H9 (cell line): ENCODE results near the gene ANO2. TPM values are rescaled to one million over a fixed set of nuclear protein-coding genes. Genes with fewer than 3 reads are reported as not detected.

ENCODE experiments used
- DNase-seq: peaks from one replicate; pipeline ENCODE4 v3.0.0-alpha.2; 2017
- H2AFZ ChIP-seq: one replicate; pipeline ENCODE4 v1.6.1; 2013; ENCODE audit warnings: mild to moderate bottlenecking, low read length, control low read depth, moderate library complexity
- H2AK5ac ChIP-seq: 2 replicates; pipeline ENCODE4 v1.6.1; 2013; ENCODE audit warnings: low read length, control low read depth, mixed read lengths; ENCODE audit not compliant: insufficient read length
- H2BK120ac ChIP-seq: one replicate; pipeline ENCODE4 v1.6.1; 2013; ENCODE audit warnings: low read depth, mild to moderate bottlenecking, low read length, control low read depth, inconsistent platforms; ENCODE audit not compliant: poor library complexity, severe bottlenecking
- H2BK12ac ChIP-seq: 2 replicates; pipeline ENCODE4 v1.6.1; 2013; ENCODE audit warnings: low read length, control low read depth, mixed read lengths, low read depth; ENCODE audit not compliant: insufficient read length
- H2BK15ac ChIP-seq: 2 replicates; pipeline ENCODE4 v1.6.1; 2013; ENCODE audit warnings: low read depth, low read length, control low read depth
- H2BK20ac ChIP-seq: one replicate; pipeline ENCODE4 v1.6.1; 2013; ENCODE audit warnings: low read depth, mild to moderate bottlenecking, low read length, control low read depth, inconsistent platforms; ENCODE audit not compliant: poor library complexity, severe bottlenecking
- H2BK5ac ChIP-seq: 2 replicates; pipeline ENCODE4 v1.6.1; 2013; ENCODE audit warnings: low read length, control low read depth, mixed read lengths; ENCODE audit not compliant: insufficient read length
- H3K14ac ChIP-seq: 2 replicates; pipeline ENCODE4 v1.6.1; 2013; ENCODE audit warnings: low read length, control low read depth; ENCODE audit not compliant: insufficient read depth
- H3K18ac ChIP-seq: 2 replicates; pipeline ENCODE4 v1.6.1; 2013; ENCODE audit warnings: low read depth, mild to moderate bottlenecking, mixed read lengths, low read length, control low read depth; ENCODE audit not compliant: insufficient read length
- H3K23ac ChIP-seq: 2 replicates; pipeline ENCODE4 v1.6.1; 2013; ENCODE audit warnings: low read length, control low read depth, mixed read lengths, low read depth; ENCODE audit not compliant: insufficient read length
- H3K23me2 ChIP-seq: 2 replicates; pipeline ENCODE4 v1.6.1; 2013; ENCODE audit warnings: low read depth, mild to moderate bottlenecking, mixed read lengths, low read length, control low read depth; ENCODE audit not compliant: insufficient read length, poor library complexity, severe bottlenecking
- H3K27ac ChIP-seq: 2 replicates; pipeline ENCODE4 v1.5.1; 2013; ENCODE audit warnings: low read length, control low read depth, mixed read lengths, low read depth; ENCODE audit not compliant: insufficient read length
- H3K27me3 ChIP-seq: 2 replicates; pipeline ENCODE4 v1.6.1; 2013; ENCODE audit warnings: low read length, control low read depth, inconsistent platforms; ENCODE audit not compliant: insufficient read depth
- H3K4ac ChIP-seq: 2 replicates; pipeline ENCODE4 v1.6.1; 2013; ENCODE audit warnings: low read depth, mild to moderate bottlenecking, control low read depth, inconsistent platforms, low read length, moderate library complexity
- H3K4me1 ChIP-seq: 2 replicates; pipeline ENCODE4 v1.6.1; 2013; ENCODE audit warnings: low read length, control low read depth, inconsistent platforms; ENCODE audit not compliant: insufficient read depth
- H3K4me2 ChIP-seq: 2 replicates; pipeline ENCODE4 v1.6.1; 2013; ENCODE audit warnings: low read length, control low read depth, mixed read lengths; ENCODE audit not compliant: insufficient read length, insufficient read depth
- H3K56ac ChIP-seq: 2 replicates; pipeline ENCODE4 v1.6.1; 2013; ENCODE audit warnings: low read depth, mild to moderate bottlenecking, mixed read lengths, low read length, control low read depth; ENCODE audit not compliant: insufficient read length
- H3K79me1 ChIP-seq: 2 replicates; pipeline ENCODE4 v1.6.1; 2013; ENCODE audit warnings: low read depth, mild to moderate bottlenecking, moderate library complexity, low read length, control low read depth, inconsistent platforms; ENCODE audit not compliant: insufficient read depth, poor library complexity, severe bottlenecking
- H3K79me2 ChIP-seq: 2 replicates; pipeline ENCODE4 v1.6.1; 2013; ENCODE audit warnings: low read length, control low read depth, inconsistent platforms; ENCODE audit not compliant: insufficient read depth
- H3K9ac ChIP-seq: 2 replicates; pipeline ENCODE4 v1.6.1; 2013; ENCODE audit warnings: low read length, control low read depth, mixed read lengths; ENCODE audit not compliant: insufficient read length; ENCODE audit errors: extremely low read depth
- H3K9me3 ChIP-seq: one replicate; pipeline ENCODE4 v1.6.1; 2013; ENCODE audit warnings: low read depth, low read length, inconsistent platforms; ENCODE audit not compliant: control insufficient read depth
- H3T11ph ChIP-seq: one replicate; pipeline ENCODE4 v1.6.1; 2013; ENCODE audit warnings: mild to moderate bottlenecking, low read length, control low read depth, inconsistent platforms
- H4K20me1 ChIP-seq: one replicate; pipeline ENCODE4 v1.6.1; 2013; ENCODE audit not compliant: control insufficient read depth, insufficient read length, insufficient read depth
- H4K5ac ChIP-seq: 2 replicates; pipeline ENCODE4 v1.6.1; 2013; ENCODE audit warnings: low read depth, mild to moderate bottlenecking, mixed read lengths, low read length, control low read depth; ENCODE audit not compliant: insufficient read length
- H4K8ac ChIP-seq: replicated peaks from 2 replicates; pipeline ENCODE4 v1.6.1; 2013; ENCODE audit warnings: low read length, control low read depth, mixed read lengths, low read depth; ENCODE audit not compliant: insufficient read length
- H4K91ac ChIP-seq: 2 replicates; pipeline ENCODE4 v1.6.1; 2013; ENCODE audit warnings: low read depth, mild to moderate bottlenecking, moderate library complexity, mixed read lengths, low read length, control low read depth; ENCODE audit not compliant: insufficient read length
- H3K27ac Mint-ChIP-seq, 3 experiments: 2 replicates in 2 of 3; 3 replicates in 1 of 3; pipeline ENCODE4 v1.8.0; 2020 to 2021; ENCODE audit warnings: mixed read lengths in 3 of 3, mild to moderate bottlenecking in 1 of 3, moderate library complexity in 1 of 3
- H3K27me3 Mint-ChIP-seq: 2 replicates; pipeline ENCODE4 v1.8.0; 2021; ENCODE audit warnings: low read depth, mild to moderate bottlenecking, moderate library complexity, mixed read lengths
- H3K36me3 Mint-ChIP-seq, 3 experiments: 2 replicates in 2 of 3; 3 replicates in 1 of 3; pipeline ENCODE4 v1.8.0; 2020 to 2021; ENCODE audit warnings: low read depth in 3 of 3, mixed read lengths in 3 of 3; ENCODE audit not compliant: insufficient read depth in 1 of 3
- H3K4me1 Mint-ChIP-seq, 2 experiments: 2 replicates each; pipeline ENCODE4 v1.8.0; 2020; ENCODE audit warnings: mixed read lengths in 2 of 2
- H3K4me3 Mint-ChIP-seq, 2 experiments: 2 replicates in 1 of 2; 3 replicates in 1 of 2; pipeline ENCODE4 v1.8.0; 2020 to 2021; ENCODE audit warnings: mild to moderate bottlenecking in 2 of 2, mixed read lengths in 2 of 2, moderate library complexity in 1 of 2
- H3K9me3 Mint-ChIP-seq, 2 experiments: 2 replicates in 1 of 2; 3 replicates in 1 of 2; pipeline ENCODE4 v1.8.0; 2020; ENCODE audit warnings: mild to moderate bottlenecking in 2 of 2, mixed read lengths in 2 of 2, moderate library complexity in 1 of 2
- WGBS: extraction: QIAGEN DNeasy Blood & Tissue Kit; methylation state at CpG from one replicate; pipeline ENCODE4 v1.1.7; 2013; ENCODE audit warnings: missing lambda C conversion rate, low lambda C conversion rate, mixed read lengths; ENCODE audit not compliant: insufficient read length; ENCODE audit errors: extremely low coverage; 5-methylcytosine and 5-hydroxymethylcytosine counted together
- total RNA-seq: library from RNA; stranded (reverse); gene quantifications from 2 replicates; pipeline ENCODE4 v1.2.1, GENCODE V29; 2021
- TF ChIP-seq, protein P1 (sequence below): fragments of 200-600 bp; sonication (generic); conservative IDR thresholded peaks from 3 replicates; pipeline ENCODE4 v1.8.0; 2021; ENCODE audit warnings: antibody characterized with exemption, mild to moderate bottlenecking

ANO2 gene
- total RNA-seq, 1 experiment from 2014 or later, result 3.8 TPM

DNA sequence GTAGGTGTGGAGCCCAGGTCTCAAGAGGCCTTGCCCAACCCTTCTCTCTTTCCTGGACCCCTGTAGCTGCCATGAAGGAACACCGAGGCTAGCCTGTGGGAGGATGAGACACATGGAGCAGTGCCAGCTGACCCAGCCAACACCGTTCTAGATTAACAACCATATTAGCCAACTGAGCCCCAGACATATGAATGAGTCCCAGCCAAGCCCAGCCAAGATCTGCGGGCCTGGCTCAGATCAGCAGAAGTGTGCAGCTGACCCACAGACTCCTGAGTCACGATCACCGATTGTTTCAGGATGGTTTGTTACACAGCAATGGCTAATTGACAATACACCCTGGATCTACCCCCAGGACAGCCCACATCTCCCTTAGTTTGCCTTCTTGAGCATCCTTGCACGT lies 431.0 kb downstream of the ANO2 start:
- no peaks in the 10 kb centered on the region for H3K23me2 ChIP-seq
- Mint-ChIP-seq H3K27me3 (peaks cover 10% of the 10 kb centered on the region), H3K27ac (no peak overlapping the region), H3K4me3 (no peak overlapping the region), H3K4me1 (peaks cover 23 to 32% of the 10 kb centered on the region in 2 experiments), H3K36me3 (no peaks in the 10 kb centered on the region), H3K9me3 (no peaks in the 10 kb centered on the region; a peak in 1 of 5 replicates)
- no peak overlapping the region for H3K27ac ChIP-seq
- H2BK20ac ChIP-seq, result no peak overlapping the region
- H3K79me1 ChIP-seq, result no peaks in the 10 kb centered on the region
- no peak overlapping the region for H2BK12ac ChIP-seq
- no peaks in the 10 kb centered on the region for H3K4me1 ChIP-seq
- H3K4ac ChIP-seq, result no peak overlapping the region
- H2AK5ac ChIP-seq, result no peak overlapping the region
- TF ChIP-seq, protein P1, sequence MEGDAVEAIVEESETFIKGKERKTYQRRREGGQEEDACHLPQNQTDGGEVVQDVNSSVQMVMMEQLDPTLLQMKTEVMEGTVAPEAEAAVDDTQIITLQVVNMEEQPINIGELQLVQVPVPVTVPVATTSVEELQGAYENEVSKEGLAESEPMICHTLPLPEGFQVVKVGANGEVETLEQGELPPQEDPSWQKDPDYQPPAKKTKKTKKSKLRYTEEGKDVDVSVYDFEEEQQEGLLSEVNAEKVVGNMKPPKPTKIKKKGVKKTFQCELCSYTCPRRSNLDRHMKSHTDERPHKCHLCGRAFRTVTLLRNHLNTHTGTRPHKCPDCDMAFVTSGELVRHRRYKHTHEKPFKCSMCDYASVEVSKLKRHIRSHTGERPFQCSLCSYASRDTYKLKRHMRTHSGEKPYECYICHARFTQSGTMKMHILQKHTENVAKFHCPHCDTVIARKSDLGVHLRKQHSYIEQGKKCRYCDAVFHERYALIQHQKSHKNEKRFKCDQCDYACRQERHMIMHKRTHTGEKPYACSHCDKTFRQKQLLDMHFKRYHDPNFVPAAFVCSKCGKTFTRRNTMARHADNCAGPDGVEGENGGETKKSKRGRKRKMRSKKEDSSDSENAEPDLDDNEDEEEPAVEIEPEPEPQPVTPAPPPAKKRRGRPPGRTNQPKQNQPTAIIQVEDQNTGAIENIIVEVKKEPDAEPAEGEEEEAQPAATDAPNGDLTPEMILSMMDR, result no peak
- H2BK15ac ChIP-seq, result no peak overlapping the region
- no peaks in the 10 kb centered on the region for H3K79me2 ChIP-seq
- no peak overlapping the region for H4K8ac ChIP-seq
- peak; percentile 11 for DNase-seq
- no peak overlapping the region for H3K4me2 ChIP-seq
- no peaks in the 10 kb centered on the region for H3K9me3 ChIP-seq
- no peaks in the 10 kb centered on the region for H4K20me1 ChIP-seq
- WGBS, result no CpG with 5 or more reads among the region's 6 CpGs
- no peak overlapping the region for H3T11ph ChIP-seq
- no peak overlapping the region for H2BK120ac ChIP-seq
- no peaks in the 10 kb centered on the region for H3K27me3 ChIP-seq
- H3K14ac ChIP-seq, result no peak overlapping the region; the same call in 1 of the 2 replicates
- no peak overlapping the region for H2AFZ ChIP-seq
- no peak overlapping the region for H4K91ac ChIP-seq
- H4K5ac ChIP-seq, result no peak overlapping the region
- H2BK5ac ChIP-seq, result no peak overlapping the region
- no peak overlapping the region for H3K18ac ChIP-seq
- no peak overlapping the region for H3K56ac ChIP-seq
- H3K23ac ChIP-seq, result no peak overlapping the region
- no peak overlapping the region for H3K9ac ChIP-seq
